Activated naive CD4-positive, alpha-beta T cell treated with anti-CD3 and anti-CD28 coated beads, Interleukin-2, amount 10 ng/mL, durations not matched to agents 7 days and 5 days (primary cell): ENCODE measurements around the gene PLK2.

ENCODE experiments used
- CTCF ChIA-PET: fragments of 350-600 bp; sonication (Branson Sonifier 250); formaldehyde crosslinking; loops from one replicate; lab custom pipeline; 2021; ENCODE audit warnings: antibody characterized with exemption; lab: Charles Lee
- DNase-seq: peaks from one replicate; pipeline ENCODE4 v3.0.0-alpha.2; 2020
- H3K27ac Mint-ChIP-seq: one replicate; pipeline ENCODE4 v1.8.0; 2021; ENCODE audit warnings: mild to moderate bottlenecking, moderate library complexity, mixed read lengths
- H3K27me3 Mint-ChIP-seq: one replicate; pipeline ENCODE4 v1.8.0; 2021; ENCODE audit warnings: mild to moderate bottlenecking, mixed read lengths
- H3K36me3 Mint-ChIP-seq: one replicate; pipeline ENCODE4 v1.8.0; 2021; ENCODE audit warnings: mixed read lengths
- H3K4me1 Mint-ChIP-seq: one replicate; pipeline ENCODE4 v1.8.0; 2021; ENCODE audit warnings: mixed read lengths
- H3K4me3 Mint-ChIP-seq: one replicate; pipeline ENCODE4 v1.8.0; 2021; ENCODE audit warnings: mild to moderate bottlenecking, moderate library complexity, mixed read lengths
- H3K9me3 Mint-ChIP-seq: one replicate; pipeline ENCODE4 v1.8.0; 2021; ENCODE audit warnings: mixed read lengths

The PLK2 gene

DNA sequence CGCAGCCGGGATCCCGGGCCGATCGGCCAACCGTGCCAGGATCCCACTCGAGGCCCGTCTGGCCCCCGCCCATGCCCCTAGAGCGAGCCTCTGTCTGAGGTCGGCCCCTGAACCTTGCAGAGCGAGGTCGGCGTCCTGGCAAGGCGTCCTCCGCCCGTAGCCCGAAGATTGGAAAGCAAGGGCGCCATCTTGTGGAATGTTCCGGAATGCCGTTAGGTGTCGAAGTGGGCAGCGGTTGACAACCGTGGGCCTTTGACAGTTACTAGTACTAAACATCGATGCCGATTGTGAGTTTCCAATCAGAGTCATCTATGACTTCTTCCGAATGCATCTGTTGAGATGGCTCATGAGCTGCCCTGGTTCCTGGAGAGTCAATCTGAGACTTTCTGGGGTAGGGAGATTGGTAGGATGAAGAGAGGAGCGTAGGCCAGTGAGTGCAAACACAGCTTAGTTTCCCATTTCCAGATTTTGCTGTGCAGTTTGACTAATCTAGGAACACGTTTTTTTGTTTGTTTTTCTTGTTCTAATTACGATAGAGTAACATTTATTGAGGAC is 923 bp upstream of the PLK2 start:
- Mint-ChIP-seq H3K4me1 (peaks cover 27% of the 10 kb centered on the region), H3K9me3 (no peaks in the 10 kb centered on the region), H3K36me3 (peaks cover 2% of the 10 kb centered on the region), H3K27ac (peak overlapping the region; percentile 30), H3K27me3 (peaks cover 21% of the 10 kb centered on the region), H3K4me3 (peak overlapping the region; percentile 79)
- DNase-seq = peak; percentile 93
- CTCF ChIA-PET = interaction anchor here (0.6 to 6.2 kb wide), 10 partner anchors 26 to 1365 kb away, joined by 3 to 75 read pairs (median 8); no protein-coding TSS in a partner anchor

DNA sequence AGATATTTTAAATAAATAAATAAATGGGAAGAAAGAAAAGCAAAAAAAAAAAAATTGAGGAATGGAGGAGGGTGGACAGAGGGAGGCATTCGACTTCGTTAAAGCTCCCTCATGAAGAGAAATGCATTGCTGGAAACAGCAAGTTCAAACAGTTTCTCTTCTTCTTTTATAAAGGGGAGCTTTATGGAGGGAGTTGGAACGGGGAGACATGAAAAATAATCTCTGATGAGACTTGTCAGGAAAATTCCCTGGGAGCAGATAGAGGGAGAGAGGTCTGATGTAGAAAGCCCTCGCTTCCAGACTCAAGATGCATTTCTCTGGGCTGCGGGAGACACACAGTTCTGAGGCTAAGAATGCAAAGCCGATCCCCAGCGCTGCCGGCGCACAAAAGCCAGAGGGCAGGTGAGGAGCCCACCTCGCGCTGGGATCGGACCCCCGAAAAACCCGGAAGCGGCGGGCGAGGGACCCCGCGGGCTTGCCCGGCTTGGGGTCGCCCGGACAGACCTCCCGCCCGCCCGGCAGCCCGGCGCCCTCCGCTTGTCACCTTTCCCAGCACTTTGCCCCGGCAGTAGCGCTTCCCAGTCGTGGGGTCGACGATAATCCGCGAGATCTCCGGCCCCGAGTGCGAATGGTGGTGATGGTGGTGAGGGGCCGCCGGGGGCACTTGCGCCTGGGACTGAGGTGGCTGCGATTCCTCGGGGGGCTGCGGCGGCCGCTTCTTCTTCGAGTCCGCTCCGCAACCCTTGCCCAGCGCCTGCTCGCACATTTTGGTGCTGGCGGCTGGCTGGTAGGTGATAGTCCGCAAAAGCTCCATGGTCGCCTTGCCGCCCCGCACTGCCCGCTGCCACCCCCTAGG is 512 bp downstream of the PLK2 start:
- CTCF ChIA-PET = interaction anchor here (0.7 to 6.2 kb wide), 7 partner anchors 681 to 1164 kb away, joined by 3 to 75 read pairs (median 22); no protein-coding TSS in a partner anchor
- peak overlapping the region; percentile 60 for H3K27ac Mint-ChIP-seq
- peak; percentile 47 for DNase-seq
- H3K27me3 Mint-ChIP-seq = peaks cover 21% of the 10 kb centered on the region
- H3K9me3 Mint-ChIP-seq = no peaks in the 10 kb centered on the region
- H3K36me3 Mint-ChIP-seq = peaks cover 4% of the 10 kb centered on the region
- peak overlapping the region; percentile 79 for H3K4me3 Mint-ChIP-seq
- peaks cover 27% of the 10 kb centered on the region for H3K4me1 Mint-ChIP-seq

- no peak for DNase-seq
- H3K27ac Mint-ChIP-seq = no peak overlapping the region
- H3K36me3 Mint-ChIP-seq = peaks cover 4% of the 10 kb centered on the region
- H3K4me1 Mint-ChIP-seq = peaks cover 27% of the 10 kb centered on the region
- CTCF ChIA-PET = interaction anchor here (0.7 to 6.2 kb wide), 6 partner anchors 680 to 1158 kb away, joined by 3 to 75 read pairs (median 38); no protein-coding TSS in a partner anchor
- H3K27me3 Mint-ChIP-seq = peaks cover 21% of the 10 kb centered on the region
- H3K4me3 Mint-ChIP-seq = peak overlapping the region; percentile 79
- H3K9me3 Mint-ChIP-seq = no peaks in the 10 kb centered on the region
Observed at GRCh38 chr5:58458743-58459145, 1.1 kb downstream of the PLK2 start.

DNA sequence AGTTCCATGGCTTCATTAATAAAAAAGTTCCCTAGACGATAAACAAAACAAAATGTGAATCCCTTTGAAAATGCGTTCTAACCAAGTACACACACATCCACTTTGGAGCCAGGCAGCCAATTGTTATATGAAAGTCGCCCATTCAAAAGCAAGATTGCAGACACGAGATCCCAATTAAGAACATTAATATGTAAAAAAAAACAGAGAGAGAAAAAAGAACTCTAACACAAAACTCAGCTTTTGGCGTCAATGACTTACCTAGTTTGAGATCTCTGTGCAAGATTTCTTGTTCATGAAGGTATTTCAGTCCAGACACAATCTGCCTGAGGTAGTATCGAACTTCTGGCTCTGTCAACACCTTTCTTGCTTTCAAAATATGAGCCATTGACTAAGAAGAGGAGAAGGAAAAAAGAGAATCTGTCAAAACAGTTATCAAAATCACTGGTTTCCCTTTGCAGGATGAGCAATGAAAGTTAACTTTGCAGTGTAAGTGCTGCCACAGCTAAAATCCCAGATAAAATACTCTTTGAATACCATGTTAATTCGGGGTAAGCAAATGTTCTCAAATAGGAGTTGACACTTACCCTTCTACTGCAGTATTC is 1.6 kb downstream of the PLK2 start:
- Mint-ChIP-seq H3K4me3 (peak overlapping the region; percentile 79), H3K36me3 (peaks cover 4% of the 10 kb centered on the region), H3K9me3 (no peaks in the 10 kb centered on the region), H3K4me1 (peaks cover 27% of the 10 kb centered on the region), H3K27me3 (peaks cover 21% of the 10 kb centered on the region), H3K27ac (no peak overlapping the region)
- CTCF ChIA-PET = interaction anchor here (0.7 to 5.3 kb wide), 2 partner anchors 684 to 960 kb away, joined by 3 to 70 read pairs; no protein-coding TSS in a partner anchor
- no peak for DNase-seq

DNA sequence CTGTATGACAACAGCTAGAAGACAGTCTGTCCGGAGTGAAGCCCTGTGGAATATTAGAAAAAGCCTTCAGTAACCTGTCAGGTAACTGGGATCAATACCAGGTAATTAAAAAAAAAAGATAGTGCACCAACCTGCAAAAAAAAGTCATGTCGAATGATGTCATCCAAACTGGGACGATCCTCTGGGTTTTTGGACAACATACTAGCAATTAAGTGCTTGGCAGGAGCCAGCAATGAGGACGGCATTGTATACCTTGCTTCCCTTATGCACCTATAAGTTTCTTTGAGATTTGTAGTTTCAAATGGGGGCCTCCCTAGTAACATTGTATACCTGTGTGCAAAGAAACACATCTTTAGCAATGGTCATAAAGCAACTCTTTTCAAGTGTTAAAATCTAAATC is 2.8 kb downstream of the PLK2 start:
- no peak overlapping the region for H3K4me3 Mint-ChIP-seq
- CTCF ChIA-PET = interaction anchor here (1.0 to 1.7 kb wide), 2 partner anchors 11 to 1119 kb away, joined by 4 read pairs; no protein-coding TSS in a partner anchor
- H3K9me3 Mint-ChIP-seq = no peaks in the 10 kb centered on the region
- peaks cover 4% of the 10 kb centered on the region for H3K36me3 Mint-ChIP-seq
- H3K4me1 Mint-ChIP-seq = peaks cover 20% of the 10 kb centered on the region
- peaks cover 21% of the 10 kb centered on the region for H3K27me3 Mint-ChIP-seq
- no peak for DNase-seq
- no peak overlapping the region for H3K27ac Mint-ChIP-seq

DNA sequence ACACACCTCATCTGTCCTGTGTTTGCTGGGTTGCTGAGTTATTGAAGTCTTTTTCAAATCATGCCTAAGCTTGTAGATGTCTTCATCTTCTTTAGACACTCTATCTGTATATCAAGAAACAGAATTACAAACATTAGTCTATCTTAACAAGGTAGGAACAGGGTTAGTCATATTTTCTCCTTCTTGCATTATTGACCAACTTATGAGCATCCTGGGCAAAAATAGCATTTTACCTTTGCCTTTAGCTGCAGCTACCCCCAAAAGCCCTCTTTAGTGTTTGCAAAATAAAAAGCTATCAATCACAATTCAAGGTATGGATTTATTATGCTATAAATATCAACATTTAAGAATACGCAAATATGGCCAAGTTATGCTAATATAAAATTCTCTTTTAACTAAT is 3.4 kb downstream of the PLK2 start:
- CTCF ChIA-PET = interaction anchor here (1.0 to 1.7 kb wide), 2 partner anchors 10 to 1118 kb away, joined by 4 read pairs; no protein-coding TSS in a partner anchor
- H3K36me3 Mint-ChIP-seq = peaks cover 4% of the 10 kb centered on the region
- no peak overlapping the region for H3K4me3 Mint-ChIP-seq
- H3K4me1 Mint-ChIP-seq = peaks cover 18% of the 10 kb centered on the region
- H3K9me3 Mint-ChIP-seq = no peaks in the 10 kb centered on the region
- no peak for DNase-seq
- H3K27me3 Mint-ChIP-seq = peaks cover 21% of the 10 kb centered on the region
- H3K27ac Mint-ChIP-seq = no peak overlapping the region

DNA sequence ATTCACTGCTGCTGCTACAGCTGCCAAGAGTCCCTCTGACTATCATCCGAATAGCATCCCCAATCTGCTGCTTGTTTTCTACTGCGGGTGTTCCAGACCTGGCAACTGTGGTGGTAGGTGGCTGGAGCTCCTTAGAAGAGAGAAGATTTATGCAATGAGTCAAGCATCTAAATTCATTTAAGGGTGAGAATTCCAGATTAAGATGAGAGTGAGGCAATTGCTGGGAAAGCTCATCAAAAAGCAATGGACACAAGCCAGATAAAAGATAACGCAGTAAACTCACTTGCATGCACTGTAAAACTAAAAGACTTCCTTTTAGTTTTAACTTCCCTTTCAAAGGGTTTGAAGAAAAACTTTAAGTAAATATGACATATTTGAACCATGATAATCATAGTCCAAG is 3.9 kb downstream of the PLK2 start:
- Mint-ChIP-seq H3K9me3 (no peaks in the 10 kb centered on the region), H3K36me3 (peaks cover 4% of the 10 kb centered on the region), H3K4me3 (no peak overlapping the region), H3K27me3 (peaks cover 21% of the 10 kb centered on the region), H3K27ac (no peak overlapping the region), H3K4me1 (peaks cover 13% of the 10 kb centered on the region)
- no peak for DNase-seq
- CTCF ChIA-PET = interaction anchor here (0.8 to 1.7 kb wide), 3 partner anchors 10 to 1118 kb away, joined by 4 to 5 read pairs (median 4); no protein-coding TSS in a partner anchor

DNA sequence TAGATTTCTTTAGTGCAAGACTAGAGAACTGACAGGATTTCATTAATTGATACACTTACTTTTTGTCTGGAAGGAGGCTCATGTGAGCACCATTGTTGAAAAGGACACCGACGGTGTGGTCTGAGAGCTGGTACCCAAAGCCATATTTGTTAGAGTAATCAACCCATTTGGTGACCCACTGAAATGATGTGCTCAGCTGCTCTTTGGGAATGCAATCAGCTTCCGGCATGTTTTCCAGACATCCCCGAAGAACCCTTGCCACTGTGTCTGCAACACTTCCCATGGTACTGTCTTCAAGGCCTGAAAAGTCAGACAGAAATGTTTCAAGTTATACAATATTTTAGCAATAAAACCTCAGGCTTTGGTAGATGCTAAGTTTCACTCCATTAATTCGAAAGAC is 4.4 kb downstream of the PLK2 start:
- DNase-seq = no peak
- peaks cover 10% of the 10 kb centered on the region for H3K4me1 Mint-ChIP-seq
- no peak overlapping the region for H3K27ac Mint-ChIP-seq
- H3K9me3 Mint-ChIP-seq = no peaks in the 10 kb centered on the region
- H3K27me3 Mint-ChIP-seq = peaks cover 25% of the 10 kb centered on the region
- peaks cover 4% of the 10 kb centered on the region for H3K36me3 Mint-ChIP-seq
- CTCF ChIA-PET = interaction anchor here (0.8 to 1.7 kb wide), 2 partner anchors 9 to 956 kb away, joined by 4 to 5 read pairs; no protein-coding TSS in a partner anchor
- no peak overlapping the region for H3K4me3 Mint-ChIP-seq

DNA sequence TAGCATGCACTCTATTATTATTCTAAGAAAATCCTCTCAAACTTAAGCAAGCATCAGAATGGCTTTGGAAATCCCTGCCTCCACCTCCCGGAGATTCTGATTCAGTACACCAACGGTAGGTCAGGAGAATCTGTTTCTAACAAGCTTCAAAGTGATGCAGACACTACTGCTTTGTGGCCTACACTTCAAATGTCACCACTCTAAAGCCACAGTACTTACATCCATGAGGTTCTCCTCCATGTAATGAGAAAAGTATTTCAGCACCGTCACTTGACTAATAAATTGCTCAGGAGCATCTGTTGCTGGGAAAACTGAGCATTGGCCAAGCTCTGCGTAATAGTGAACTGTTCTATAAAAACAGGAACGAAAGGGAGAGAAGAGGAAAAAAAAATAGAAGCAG is 4.8 kb downstream of the PLK2 start:
- Mint-ChIP-seq H3K4me3 (no peak overlapping the region), H3K27ac (no peak overlapping the region), H3K4me1 (peaks cover 10% of the 10 kb centered on the region), H3K9me3 (no peaks in the 10 kb centered on the region), H3K36me3 (peaks cover 4% of the 10 kb centered on the region), H3K27me3 (peaks cover 26% of the 10 kb centered on the region)
- CTCF ChIA-PET = interaction anchor here (0.8 to 1.7 kb wide), 2 partner anchors 9 to 956 kb away, joined by 4 to 5 read pairs; no protein-coding TSS in a partner anchor
- no peak for DNase-seq

- no peaks in the 10 kb centered on the region for H3K9me3 Mint-ChIP-seq
- H3K4me3 Mint-ChIP-seq = no peak overlapping the region
- peaks cover 4% of the 10 kb centered on the region for H3K36me3 Mint-ChIP-seq
- peaks cover 15% of the 10 kb centered on the region for H3K27me3 Mint-ChIP-seq
- peaks cover 7% of the 10 kb centered on the region for H3K4me1 Mint-ChIP-seq
- no peak for DNase-seq
- CTCF ChIA-PET = no interaction called here
- H3K27ac Mint-ChIP-seq = no peak overlapping the region
Observed at GRCh38 chr5:58454025-58454424, 5.9 kb downstream of the PLK2 start.

DNA sequence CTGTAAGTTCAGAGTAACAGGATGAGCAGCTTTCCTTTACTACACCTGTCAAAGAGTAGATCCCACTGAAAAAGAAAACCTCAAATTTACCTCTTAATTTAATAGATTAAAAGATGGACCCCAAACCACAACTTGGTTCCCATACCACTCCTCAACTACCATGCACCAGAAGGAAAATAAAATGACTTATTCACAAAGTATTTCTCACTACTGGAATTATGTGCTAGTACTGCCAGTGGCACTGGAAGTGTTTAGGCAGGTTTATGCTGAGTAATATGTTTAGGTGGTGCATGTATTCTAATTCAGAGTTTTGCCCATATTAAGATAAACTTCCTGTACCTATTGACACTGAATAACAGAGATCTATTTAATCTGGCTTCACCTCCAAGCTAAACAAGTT is 6.6 kb downstream of the PLK2 start:
- DNase-seq = no peak
- Mint-ChIP-seq H3K27me3 (peaks cover 9% of the 10 kb centered on the region), H3K4me3 (no peak overlapping the region), H3K4me1 (peaks cover 1% of the 10 kb centered on the region), H3K9me3 (no peaks in the 10 kb centered on the region), H3K36me3 (peaks cover 4% of the 10 kb centered on the region), H3K27ac (no peak overlapping the region)
- CTCF ChIA-PET = no interaction called here

GRCh38 chr5:58452566-58453258 is 7.2 kb downstream of the PLK2 start:
- no peaks in the 10 kb centered on the region for H3K4me1 Mint-ChIP-seq

GRCh38 chr5:58451732-58452565 is 7.9 kb downstream of the PLK2 start:
- no peak for DNase-seq
- H3K36me3 Mint-ChIP-seq = peaks cover 2% of the 10 kb centered on the region
- no peaks in the 10 kb centered on the region for H3K9me3 Mint-ChIP-seq
- no peaks in the 10 kb centered on the region for H3K4me1 Mint-ChIP-seq
- H3K4me3 Mint-ChIP-seq = no peak overlapping the region
- CTCF ChIA-PET = no interaction called here
- H3K27me3 Mint-ChIP-seq = peaks cover 4% of the 10 kb centered on the region
- no peak overlapping the region for H3K27ac Mint-ChIP-seq

More at GRCh38 chr5:58452566-58453258, 7.2 kb downstream of the PLK2 start:
- CTCF ChIA-PET = no interaction called here
- H3K4me3 Mint-ChIP-seq = no peak overlapping the region
- DNase-seq = no peak
- peaks cover 4% of the 10 kb centered on the region for H3K27me3 Mint-ChIP-seq
- H3K9me3 Mint-ChIP-seq = no peaks in the 10 kb centered on the region
- no peak overlapping the region for H3K27ac Mint-ChIP-seq
- H3K36me3 Mint-ChIP-seq = peaks cover 2% of the 10 kb centered on the region
